NCI-H1105 (cell line): ENCODE results near the gene RUNDC1.

ENCODE experiments used
- DNase-seq: peaks from one replicate; lab custom pipeline; 2025; lab: John Stamatoyannopoulos, UW

Gene RUNDC1

GRCh38 chr17:43019418-43019817, 39.1 kb downstream of the RUNDC1 start:
- DNase-seq, result no peak

GRCh38 chr17:43020030-43020621, 39.8 kb downstream of the RUNDC1 start:
- no peak for DNase-seq

DNA sequence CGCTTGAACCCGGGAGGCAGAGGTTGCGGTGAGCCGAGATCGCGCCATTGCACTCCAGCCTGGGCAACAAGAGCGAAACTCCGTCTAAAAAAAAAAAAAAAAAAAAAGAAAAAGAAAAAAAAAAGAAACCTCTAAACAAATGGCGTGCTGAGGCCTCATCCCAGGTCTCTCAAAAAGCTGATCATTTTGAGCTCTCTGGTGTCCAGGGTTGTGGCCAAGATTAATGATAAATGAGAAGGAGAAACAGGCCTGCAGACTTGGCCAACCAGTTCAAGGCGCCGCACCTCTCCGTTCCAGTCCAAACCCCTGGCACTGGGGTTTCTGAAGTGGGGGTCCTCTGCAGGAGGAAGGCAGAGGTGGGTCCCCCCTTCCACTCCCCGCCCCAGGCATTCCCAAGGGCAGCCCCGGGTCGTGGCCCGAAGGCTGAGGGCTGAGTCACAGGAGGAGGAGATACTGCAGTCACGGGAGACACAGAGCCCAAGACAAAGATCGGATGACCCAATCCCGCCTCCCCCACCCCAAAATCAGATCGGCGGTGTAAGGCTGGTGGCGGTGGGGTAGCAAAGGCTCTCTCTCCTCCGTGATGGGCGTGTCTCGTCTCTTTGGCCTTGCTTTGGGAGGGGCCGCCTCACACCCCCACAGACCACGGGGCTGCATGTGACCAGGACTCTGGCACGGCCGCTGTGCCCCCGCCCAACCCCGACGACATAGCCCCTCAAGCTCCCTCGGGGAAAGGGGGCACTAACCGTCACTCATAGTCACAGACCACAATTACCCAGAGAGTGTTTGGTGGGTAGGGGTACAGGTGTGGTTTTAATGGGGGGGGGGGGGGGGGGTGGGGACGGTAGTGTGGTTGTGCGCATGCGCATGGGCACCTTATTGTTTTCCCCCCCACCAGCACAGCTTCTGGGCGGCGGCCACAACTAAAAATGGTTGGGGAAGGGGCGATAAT, 40.7 kb downstream of the RUNDC1 start:
- peak; percentile 17 for DNase-seq

DNA sequence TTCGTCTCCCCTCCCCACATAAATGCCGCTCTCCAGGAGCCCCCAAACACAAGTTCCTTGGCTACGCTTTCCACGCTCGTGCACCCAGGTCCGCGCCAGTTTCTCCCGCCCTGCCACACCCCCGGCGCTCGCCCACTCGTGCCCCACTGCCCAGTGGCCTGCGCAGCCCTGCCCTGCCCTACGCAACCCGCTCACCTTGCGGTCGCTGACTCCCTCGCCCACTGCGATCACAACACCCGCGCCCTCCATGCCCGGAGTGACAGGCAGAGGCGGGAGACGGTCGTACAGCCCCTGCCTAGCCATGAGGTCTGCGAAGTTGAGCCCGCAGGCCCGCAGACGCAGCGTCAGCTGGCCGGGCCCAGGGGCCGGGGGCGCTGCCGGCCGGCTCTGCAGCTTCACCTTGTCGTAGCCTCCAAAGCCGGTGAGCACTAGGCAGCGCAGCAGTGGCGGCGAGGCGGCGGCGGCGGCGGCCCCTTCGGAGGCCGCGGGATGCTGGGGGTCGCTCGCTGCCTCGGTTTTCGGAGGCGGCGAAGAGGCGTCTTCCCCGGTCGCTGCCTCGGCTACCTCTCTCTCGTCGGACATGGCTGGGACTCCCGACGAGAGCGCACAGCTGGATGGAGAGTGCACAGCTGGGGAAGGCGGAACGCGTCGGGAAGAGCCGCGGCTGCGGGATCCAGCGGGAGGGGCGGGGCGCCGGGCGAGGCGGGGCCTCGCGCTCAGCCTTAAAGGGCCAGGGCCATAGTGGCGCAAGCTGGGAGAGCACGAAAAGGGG, 41.6 kb downstream of the RUNDC1 start, which contains the start of gene VAT1:
Gene VAT1, minus strand, starts transcription at position 645 of the 772 bp plus-strand sequence. Its CDS starts 63 bp downstream, at position 582.
- peak; percentile 31 for DNase-seq

- DNase-seq, result peak; percentile 75
These were observed 44.3 kb downstream of the RUNDC1 start, which contains the start of gene RND2 for GRCh38 chr17:43024407-43025289. TSS of gene RND2 (plus strand) at chr17:43025231. CDS start at chr17:43025348, 117 bp downstream.

- DNase-seq, result no peak
These were observed 44.9 kb downstream of the RUNDC1 start for GRCh38 chr17:43025290-43025657.

DNA sequence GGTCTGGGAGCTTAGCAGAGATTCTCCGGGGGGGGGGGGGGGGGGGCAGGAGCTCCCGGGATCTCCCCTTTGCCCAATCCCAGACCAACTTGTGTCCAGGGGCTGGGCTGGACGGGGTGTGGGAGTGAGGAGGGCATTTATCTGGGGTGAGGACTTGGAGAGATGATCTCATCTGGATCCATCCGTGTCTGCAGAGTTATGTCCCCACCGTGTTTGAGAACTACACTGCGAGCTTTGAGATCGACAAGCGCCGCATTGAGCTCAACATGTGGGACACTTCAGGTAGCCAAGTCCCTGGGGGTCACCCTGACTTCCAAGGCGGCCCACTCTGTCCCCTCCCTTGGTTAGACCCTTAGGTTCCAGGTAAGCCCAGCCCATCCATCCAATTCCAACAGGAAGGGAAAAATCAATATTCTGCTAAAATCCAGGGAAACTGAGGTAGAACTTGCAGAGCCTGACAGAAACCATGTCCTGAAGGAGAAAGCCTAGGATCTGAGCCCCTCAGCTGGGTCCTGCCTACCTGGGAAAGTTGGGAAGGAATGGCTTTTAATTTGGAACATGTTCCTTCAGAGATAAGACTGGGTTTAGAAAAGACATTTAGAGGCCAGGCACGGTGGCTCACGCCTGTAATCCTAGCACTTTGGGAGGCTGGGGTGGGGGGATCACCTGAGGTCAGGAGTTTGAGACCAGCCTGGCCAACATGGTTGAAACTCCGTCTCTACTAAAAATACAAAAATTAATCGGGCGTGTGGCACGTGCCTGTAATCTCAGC, 45.6 kb downstream of the RUNDC1 start:
- DNase-seq, result no peak

- no peak for DNase-seq
These were observed 46.2 kb downstream of the RUNDC1 start for GRCh38 chr17:43026595-43026994.

- no peak for DNase-seq
These were observed 47.0 kb downstream of the RUNDC1 start for GRCh38 chr17:43027091-43028032.

- no peak for DNase-seq
These were observed 48.0 kb downstream of the RUNDC1 start for GRCh38 chr17:43028221-43028861.

DNA sequence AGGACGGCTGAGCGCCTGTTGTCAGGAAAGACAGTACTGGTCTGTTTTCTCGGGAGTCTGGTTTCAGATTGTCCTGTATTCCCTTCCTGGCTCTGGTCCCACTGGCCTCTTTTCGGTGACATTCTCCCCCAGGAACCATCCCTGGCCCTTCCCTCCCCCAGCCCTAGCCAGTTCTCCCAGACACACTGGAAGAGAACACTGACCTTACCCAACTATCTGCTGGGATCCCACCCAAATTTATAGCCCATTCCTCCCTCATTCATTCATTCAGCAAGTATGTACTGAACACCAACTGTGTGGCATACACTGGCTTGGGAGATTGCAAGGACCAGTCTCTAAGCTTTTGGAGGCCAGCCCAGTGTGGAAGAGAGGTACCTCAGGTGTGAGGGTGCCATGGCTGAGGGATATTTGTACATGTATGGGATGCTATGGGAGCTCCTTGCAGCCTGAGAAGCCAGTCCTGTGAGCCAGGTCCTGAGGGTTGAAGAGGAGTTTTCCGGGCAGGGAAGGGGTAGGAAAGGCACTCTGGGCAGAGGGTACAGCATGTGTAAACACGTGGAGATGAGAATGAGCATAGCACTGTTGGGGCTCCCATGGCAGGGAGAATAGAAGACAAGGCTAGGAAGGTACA, 49.9 kb downstream of the RUNDC1 start:
- no peak for DNase-seq

- no peak for DNase-seq
These were observed 51.3 kb downstream of the RUNDC1 start for GRCh38 chr17:43031666-43032065.

DNA sequence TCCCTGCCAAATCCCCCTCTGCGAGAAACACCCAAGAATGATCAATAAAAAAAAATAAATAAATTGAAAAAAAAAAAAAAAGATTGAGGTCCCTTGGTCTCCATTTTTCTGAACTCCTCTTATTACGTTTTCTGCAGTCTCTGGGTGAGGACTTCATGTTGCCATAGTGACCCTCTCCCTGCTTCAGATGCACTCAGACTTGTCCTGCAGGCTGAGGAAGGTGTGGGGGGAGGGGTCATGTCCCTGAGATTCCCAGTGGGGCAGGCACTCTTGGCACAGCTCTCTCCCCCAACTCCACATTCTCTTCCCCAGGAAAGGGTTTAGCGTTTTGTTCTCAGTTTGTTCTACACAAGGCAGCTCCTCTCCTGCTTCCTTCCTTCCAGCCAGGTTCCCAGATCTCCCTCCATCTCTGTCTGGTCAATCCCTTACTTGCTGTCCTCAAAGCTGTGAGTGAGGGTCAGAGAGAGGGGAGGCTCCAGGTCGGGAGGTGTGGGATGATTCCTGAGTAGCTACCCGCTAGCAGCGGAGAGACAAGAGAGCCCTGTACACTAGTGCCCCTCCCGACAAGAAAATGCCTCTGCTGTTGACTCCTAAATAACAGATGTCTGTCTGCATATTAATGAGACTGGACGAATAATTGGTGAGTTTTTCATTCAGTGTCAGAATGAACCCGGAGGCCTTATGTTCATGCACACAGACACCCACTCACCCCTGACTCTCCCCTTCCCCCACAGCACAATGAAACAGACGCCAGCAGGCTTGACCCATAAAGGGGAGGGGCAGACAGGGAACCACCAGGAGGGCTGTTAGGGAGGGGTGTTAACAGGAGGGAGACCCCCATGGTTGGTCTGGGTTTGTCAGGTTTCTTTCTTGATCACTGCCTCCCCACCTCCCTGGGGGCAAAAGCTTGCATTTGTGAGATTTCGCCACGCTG, 53.9 kb downstream of the RUNDC1 start:
- no peak for DNase-seq

DNA sequence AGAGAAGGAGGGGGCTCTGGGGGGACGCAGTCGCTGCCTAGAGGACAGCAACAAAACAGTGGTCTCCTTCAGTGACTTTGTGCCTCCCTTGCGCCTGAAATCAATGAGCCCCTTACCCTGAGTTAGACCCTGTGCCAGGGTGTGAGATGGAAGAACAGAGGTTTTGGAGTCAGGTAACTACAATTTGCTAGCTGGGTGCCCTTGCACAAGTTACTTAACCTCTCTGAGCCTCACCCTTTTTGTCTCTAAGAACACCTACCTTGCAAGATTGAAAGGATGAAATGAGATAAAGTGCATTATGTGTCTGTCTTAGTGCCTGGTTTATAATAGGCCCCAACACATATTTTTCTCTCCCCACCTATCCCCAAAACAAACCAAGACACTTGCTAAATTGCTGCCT, 54.5 kb downstream of the RUNDC1 start:
- no peak for DNase-seq

- DNase-seq, result no peak
These were observed 59.3 kb downstream of the RUNDC1 start for GRCh38 chr17:43039646-43040045.

DNA sequence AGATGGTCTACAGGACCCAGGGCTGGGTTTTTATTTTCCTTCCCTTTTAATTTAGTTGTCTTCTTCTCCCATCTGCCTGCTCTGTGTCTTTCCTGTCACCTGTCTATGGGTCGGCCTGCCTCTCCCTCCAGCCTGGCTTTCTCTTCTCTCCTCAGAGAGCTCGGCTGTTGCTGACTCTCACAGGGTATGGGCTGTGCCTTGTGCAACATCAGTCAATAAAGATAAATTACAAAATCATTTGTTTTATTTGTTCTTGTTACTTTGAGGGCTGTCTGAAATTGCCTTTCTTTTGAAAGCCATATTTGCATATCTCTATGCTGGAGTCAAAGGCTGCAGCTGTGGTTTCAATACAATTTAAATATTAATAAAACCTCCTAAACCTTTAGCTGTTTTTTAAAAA, 60.3 kb downstream of the RUNDC1 start:
- DNase-seq, result no peak

- no peak for DNase-seq
These were observed 61.8 kb downstream of the RUNDC1 start for GRCh38 chr17:43042025-43042628.
